GM23338 (cell line): ENCODE data around the gene TM7SF2. TPM values are rescaled to one million over a fixed set of nuclear protein-coding genes. Genes with fewer than 3 reads are reported as not detected.

ENCODE experiments used
- ATAC-seq: fragments of 200-7000 bp; cut with Tn5 transposase; 3 replicates; pipeline ENCODE4 v1.9.1; 2020
- DNase-seq: peaks from one replicate; pipeline ENCODE4 v3.0.0-alpha.2; 2015; ENCODE audit warnings: low spot score
- H2AFZ ChIP-seq: fragments of 200-600 bp; sonication (generic); 2 replicates; pipeline ENCODE4 v1.8.0; 2016; ENCODE audit warnings: antibody characterized with exemption, mild to moderate bottlenecking, moderate library complexity
- H3F3A ChIP-seq: fragments of 200-600 bp; sonication (generic); replicated peaks from 2 replicates; pipeline ENCODE4 v1.8.0; 2017; ENCODE audit warnings: antibody characterized with exemption, mixed run types, low read depth
- H3K27ac ChIP-seq: fragments of 200-600 bp; sonication (generic); 2 replicates; pipeline ENCODE4 v1.6.1; 2016; ENCODE audit warnings: low read depth
- H3K27me3 ChIP-seq: fragments of 200-600 bp; sonication (generic); 2 replicates; pipeline ENCODE4 v1.8.0; 2016; ENCODE audit warnings: mild to moderate bottlenecking, mixed run types, moderate library complexity; ENCODE audit not compliant: insufficient read depth
- H3K36me3 ChIP-seq: fragments of 200-600 bp; sonication (generic); 2 replicates; pipeline ENCODE4 v1.8.0; 2016; ENCODE audit warnings: mild to moderate bottlenecking; ENCODE audit not compliant: insufficient read depth
- H3K4me1 ChIP-seq: fragments of 200-600 bp; sonication (generic); 2 replicates; pipeline ENCODE4 v1.8.0; 2016; ENCODE audit warnings: mild to moderate bottlenecking, moderate library complexity; ENCODE audit not compliant: insufficient read depth
- H3K4me2 ChIP-seq: fragments of 200-600 bp; sonication (generic); 2 replicates; pipeline ENCODE4 v1.7.1; 2017; ENCODE audit warnings: mixed run types
- H3K4me3 ChIP-seq: fragments of 200-600 bp; sonication (generic); 2 replicates; pipeline ENCODE4 v1.6.1; 2016; ENCODE audit warnings: mixed run types
- H3K79me2 ChIP-seq: fragments of 200-600 bp; sonication (generic); replicated peaks from 2 replicates; pipeline ENCODE4 v1.8.0; 2017; ENCODE audit warnings: mild to moderate bottlenecking; ENCODE audit not compliant: insufficient read depth
- H3K9me2 ChIP-seq: fragments of 200-600 bp; sonication (generic); 2 replicates; pipeline ENCODE4 v1.8.0; 2017; ENCODE audit not compliant: insufficient read depth
- H4K20me1 ChIP-seq: fragments of 200-600 bp; sonication (generic); replicated peaks from 2 replicates; pipeline ENCODE4 v1.8.0; 2017; ENCODE audit warnings: mild to moderate bottlenecking; ENCODE audit not compliant: insufficient read depth
- H3K27ac Mint-ChIP-seq: 2 replicates; pipeline ENCODE4 v1.8.0; 2020; ENCODE audit warnings: inconsistent platforms, mild to moderate bottlenecking, moderate library complexity, mixed read lengths
- H3K27me3 Mint-ChIP-seq: 3 replicates; pipeline ENCODE4 v1.8.0; 2022; ENCODE audit warnings: low read depth, mild to moderate bottlenecking, moderate library complexity, mixed read lengths, inconsistent platforms; ENCODE audit not compliant: insufficient read depth, poor library complexity
- H3K36me3 Mint-ChIP-seq: 3 replicates; pipeline ENCODE4 v1.8.0; 2021; ENCODE audit warnings: low read depth, mild to moderate bottlenecking, inconsistent platforms, moderate library complexity, mixed read lengths
- H3K4me1 Mint-ChIP-seq: 3 replicates; pipeline ENCODE4 v1.8.0; 2020; ENCODE audit warnings: mild to moderate bottlenecking, inconsistent platforms, mixed read lengths
- H3K4me3 Mint-ChIP-seq: 3 replicates; pipeline ENCODE4 v1.8.0; 2021; ENCODE audit warnings: moderate library complexity, mild to moderate bottlenecking, inconsistent platforms, mixed read lengths
- H3K9me3 Mint-ChIP-seq: 3 replicates; pipeline ENCODE4 v1.8.0; 2020; ENCODE audit warnings: moderate library complexity, mild to moderate bottlenecking, inconsistent platforms, mixed read lengths
- EZH2phosphoT487 ChIP-seq: fragments of 200-600 bp; sonication (generic); IDR thresholded peaks from one replicate; pipeline ENCODE4 v1.8.1; 2018; ENCODE audit warnings: antibody characterized with exemption; ENCODE audit not compliant: unreplicated experiment
- NANOG ChIP-seq: IDR thresholded peaks from 2 replicates; pipeline ENCODE4 v1.6.1; 2016; ENCODE audit warnings: antibody characterized with exemption, borderline replicate concordance
- POLR2AphosphoS5 ChIP-seq: IDR thresholded peaks from 2 replicates; pipeline ENCODE4 v1.6.1; 2016; ENCODE audit warnings: antibody characterized with exemption, low read depth
- polyA plus RNA-seq: library from polyadenylated mRNA; unstranded; fragments of >200 nt; fragmentation: Nextera tagmentation; extraction: Ambion mirVana; gene quantifications from 2 replicates; pipeline ENCODE4 v1.2.1, GENCODE V29; 2016
- total RNA-seq: library from RNA; depleted of rRNA; stranded (reverse); fragments of >200 nt; shearing (Covaris generic); gene quantifications from 2 replicates; pipeline ENCODE4 v1.2.3, GENCODE V29; 2014
- TF ChIP-seq, protein P1 (sequence below): IDR thresholded peaks from one replicate; pipeline ENCODE4 v1.6.1; 2018; ENCODE audit warnings: antibody characterized with exemption; ENCODE audit not compliant: unreplicated experiment
- TF ChIP-seq, protein P2 (sequence below): fragments of 250-450 bp; sonication (Bioruptor Pico); IDR thresholded peaks from 2 replicates; pipeline ENCODE4 v1.5.0; 2020; ENCODE audit warnings: mild to moderate bottlenecking, moderate library complexity
- TF ChIP-seq, protein P3 (sequence below), 2 experiments: fragments of 200-600 bp in 1 of 2; sonication (generic) in 1 of 2; conservative IDR thresholded peaks; 2 replicates each; pipeline versions ENCODE4 v1.5.1 to v1.6.1; 2016 to 2017; ENCODE audit warnings: antibody characterized with exemption in 2 of 2, low read depth in 2 of 2, mild to moderate bottlenecking in 2 of 2, moderate library complexity in 1 of 2

Gene TM7SF2
- total and polyA plus RNA-seq, 2 experiments from 2014 or later = 43.5 to 82.3 TPM

DNA sequence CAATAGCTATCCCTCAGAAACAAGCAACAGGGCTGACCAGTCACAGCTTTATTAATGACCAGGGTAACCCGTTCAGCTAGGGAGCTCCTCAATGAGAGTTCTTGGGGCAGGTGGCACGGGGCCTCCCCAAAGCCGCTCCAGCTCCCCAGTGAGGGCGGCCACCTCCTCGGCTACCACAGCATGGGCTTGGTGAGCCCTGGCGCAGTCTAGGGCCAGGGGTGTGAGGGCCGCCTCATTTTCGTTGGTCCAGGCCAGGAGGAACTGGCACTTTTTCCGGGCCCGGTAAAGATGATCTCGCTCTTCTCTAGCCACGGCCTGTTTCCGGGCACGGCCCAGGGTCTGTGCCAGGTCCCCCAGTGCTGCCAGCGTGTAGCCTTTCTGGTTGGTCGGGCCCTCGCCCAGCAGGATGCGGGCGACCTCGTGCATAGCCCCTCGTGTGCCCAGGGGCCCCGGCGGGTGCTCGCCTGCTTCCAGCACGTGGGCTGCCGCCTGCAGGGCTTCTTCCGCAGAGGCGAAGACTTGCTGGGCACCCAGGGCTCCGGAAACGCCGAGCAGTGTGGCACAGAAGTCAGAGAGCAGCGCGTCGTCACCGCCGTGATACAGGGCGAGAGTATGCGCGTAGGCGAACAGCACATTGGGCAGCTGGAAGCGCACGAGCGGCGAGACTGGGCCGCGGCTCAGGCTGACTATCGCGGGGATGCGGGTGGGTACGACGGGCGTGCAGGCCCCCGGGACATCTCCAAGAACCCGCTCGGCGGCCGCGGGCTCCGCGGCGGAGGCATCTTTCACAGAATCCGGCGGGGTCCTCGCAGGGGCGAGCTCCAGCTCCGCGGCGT, 4.9 kb downstream of the TM7SF2 start:
- Histone ChIP-seq H3K36me3 (peaks cover 18% of the 10 kb centered on the region), H3K27me3 (no peaks in the 10 kb centered on the region), H3K4me2 (peak overlapping the region; percentile 92), H3K4me1 (peaks cover 12% of the 10 kb centered on the region), H4K20me1 (peaks cover 12% of the 10 kb centered on the region), H2AFZ (no peak overlapping the region), H3K9me2 (no peaks in the 10 kb centered on the region), H3K27ac (peak overlapping the region; percentile 85), H3F3A (peaks cover 38% of the 10 kb centered on the region), H3K4me3 (peak overlapping the region; percentile 82), H3K79me2 (peaks cover 29% of the 10 kb centered on the region)
- TF ChIP-seq POLR2AphosphoS5 = peak; percentile 67
- TF ChIP-seq, protein P1, sequence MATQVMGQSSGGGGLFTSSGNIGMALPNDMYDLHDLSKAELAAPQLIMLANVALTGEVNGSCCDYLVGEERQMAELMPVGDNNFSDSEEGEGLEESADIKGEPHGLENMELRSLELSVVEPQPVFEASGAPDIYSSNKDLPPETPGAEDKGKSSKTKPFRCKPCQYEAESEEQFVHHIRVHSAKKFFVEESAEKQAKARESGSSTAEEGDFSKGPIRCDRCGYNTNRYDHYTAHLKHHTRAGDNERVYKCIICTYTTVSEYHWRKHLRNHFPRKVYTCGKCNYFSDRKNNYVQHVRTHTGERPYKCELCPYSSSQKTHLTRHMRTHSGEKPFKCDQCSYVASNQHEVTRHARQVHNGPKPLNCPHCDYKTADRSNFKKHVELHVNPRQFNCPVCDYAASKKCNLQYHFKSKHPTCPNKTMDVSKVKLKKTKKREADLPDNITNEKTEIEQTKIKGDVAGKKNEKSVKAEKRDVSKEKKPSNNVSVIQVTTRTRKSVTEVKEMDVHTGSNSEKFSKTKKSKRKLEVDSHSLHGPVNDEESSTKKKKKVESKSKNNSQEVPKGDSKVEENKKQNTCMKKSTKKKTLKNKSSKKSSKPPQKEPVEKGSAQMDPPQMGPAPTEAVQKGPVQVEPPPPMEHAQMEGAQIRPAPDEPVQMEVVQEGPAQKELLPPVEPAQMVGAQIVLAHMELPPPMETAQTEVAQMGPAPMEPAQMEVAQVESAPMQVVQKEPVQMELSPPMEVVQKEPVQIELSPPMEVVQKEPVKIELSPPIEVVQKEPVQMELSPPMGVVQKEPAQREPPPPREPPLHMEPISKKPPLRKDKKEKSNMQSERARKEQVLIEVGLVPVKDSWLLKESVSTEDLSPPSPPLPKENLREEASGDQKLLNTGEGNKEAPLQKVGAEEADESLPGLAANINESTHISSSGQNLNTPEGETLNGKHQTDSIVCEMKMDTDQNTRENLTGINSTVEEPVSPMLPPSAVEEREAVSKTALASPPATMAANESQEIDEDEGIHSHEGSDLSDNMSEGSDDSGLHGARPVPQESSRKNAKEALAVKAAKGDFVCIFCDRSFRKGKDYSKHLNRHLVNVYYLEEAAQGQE = no peak
- Mint-ChIP-seq H3K27me3 (peaks cover 48% of the 10 kb centered on the region), H3K36me3 (peaks cover 60% of the 10 kb centered on the region), H3K27ac (peak overlapping the region; percentile 98), H3K4me3 (peak overlapping the region; percentile 92), H3K4me1 (peaks cover 30% of the 10 kb centered on the region), H3K9me3 (peaks cover 2% of the 10 kb centered on the region; the same call in 2 of the 3 replicates)
- peak; percentile 67 for DNase-seq
- ATAC-seq = peak; percentile 7

DNA sequence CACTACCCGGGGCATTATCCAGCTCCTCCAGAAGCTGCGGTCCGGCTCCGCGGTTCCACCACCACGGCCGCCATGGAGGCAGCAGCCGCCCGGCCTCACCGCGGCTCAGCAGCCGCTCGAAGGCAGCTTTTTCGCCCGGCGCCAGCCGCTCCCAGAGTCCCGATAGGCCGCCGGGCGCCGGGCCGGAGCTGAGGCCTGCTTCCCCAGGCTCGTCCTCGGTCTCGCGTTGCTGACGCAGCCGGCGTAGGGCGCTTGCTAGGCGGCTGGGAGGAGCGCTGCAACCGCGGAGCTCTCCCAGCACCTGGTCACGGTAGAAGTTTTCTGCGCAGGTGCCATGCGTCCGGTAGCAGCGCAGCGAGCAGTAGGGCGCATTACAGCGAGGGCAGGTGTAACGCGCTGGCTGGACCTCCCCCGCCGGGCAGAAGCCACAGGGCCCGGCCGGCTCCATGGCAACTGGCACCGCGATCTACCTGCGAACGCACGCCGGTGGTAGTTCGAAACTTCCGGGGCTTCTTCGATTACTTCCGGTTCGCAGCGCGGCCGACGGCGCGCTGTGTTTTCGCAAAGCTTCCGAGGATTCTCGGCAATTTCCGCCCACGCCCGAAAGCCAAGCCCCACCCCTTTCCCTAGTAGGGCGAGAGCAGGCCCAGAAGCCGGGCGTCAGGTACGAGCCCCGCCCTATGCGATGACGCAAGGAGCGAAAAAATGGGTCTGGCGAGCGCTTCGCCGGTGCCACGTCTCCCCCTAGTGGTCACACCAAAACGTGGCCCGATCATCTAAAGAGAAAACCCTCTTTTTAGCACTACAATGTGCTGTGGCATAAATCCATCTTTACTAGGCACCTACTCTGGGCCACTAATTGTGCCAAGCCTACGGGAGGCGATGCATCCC, 5.8 kb downstream of the TM7SF2 start, which contains the start of gene ZNHIT2:
ZNHIT2 (minus strand) TSS at position 496 of the 891 bp plus-strand sequence; CDS start at position 448, 48 bp downstream.
- Histone ChIP-seq H3F3A (peaks cover 38% of the 10 kb centered on the region), H3K79me2 (peaks cover 32% of the 10 kb centered on the region), H3K27ac (peak within 1 kb of the TSS; percentile 85), H3K9me2 (no peaks in the 10 kb centered on the region), H3K27me3 (no peaks in the 10 kb centered on the region), H3K36me3 (peaks cover 18% of the 10 kb centered on the region), H3K4me3 (peak within 1 kb of the TSS; percentile 82), H3K4me1 (peaks cover 12% of the 10 kb centered on the region), H3K4me2 (peak within 1 kb of the TSS; percentile 92), H4K20me1 (peaks cover 12% of the 10 kb centered on the region), H2AFZ (no peak within 1 kb of the TSS)
- DNase-seq = peak; percentile 99
- peak; percentile 58 for ATAC-seq
- Mint-ChIP-seq H3K4me3 (peak within 1 kb of the TSS; percentile 92), H3K27me3 (peaks cover 46% of the 10 kb centered on the region), H3K4me1 (peaks cover 30% of the 10 kb centered on the region), H3K9me3 (no peaks in the 10 kb centered on the region; the same call in 1 of the 3 replicates), H3K27ac (peak within 1 kb of the TSS; percentile 98), H3K36me3 (peaks cover 68% of the 10 kb centered on the region)
- TF ChIP-seq, protein P2, sequence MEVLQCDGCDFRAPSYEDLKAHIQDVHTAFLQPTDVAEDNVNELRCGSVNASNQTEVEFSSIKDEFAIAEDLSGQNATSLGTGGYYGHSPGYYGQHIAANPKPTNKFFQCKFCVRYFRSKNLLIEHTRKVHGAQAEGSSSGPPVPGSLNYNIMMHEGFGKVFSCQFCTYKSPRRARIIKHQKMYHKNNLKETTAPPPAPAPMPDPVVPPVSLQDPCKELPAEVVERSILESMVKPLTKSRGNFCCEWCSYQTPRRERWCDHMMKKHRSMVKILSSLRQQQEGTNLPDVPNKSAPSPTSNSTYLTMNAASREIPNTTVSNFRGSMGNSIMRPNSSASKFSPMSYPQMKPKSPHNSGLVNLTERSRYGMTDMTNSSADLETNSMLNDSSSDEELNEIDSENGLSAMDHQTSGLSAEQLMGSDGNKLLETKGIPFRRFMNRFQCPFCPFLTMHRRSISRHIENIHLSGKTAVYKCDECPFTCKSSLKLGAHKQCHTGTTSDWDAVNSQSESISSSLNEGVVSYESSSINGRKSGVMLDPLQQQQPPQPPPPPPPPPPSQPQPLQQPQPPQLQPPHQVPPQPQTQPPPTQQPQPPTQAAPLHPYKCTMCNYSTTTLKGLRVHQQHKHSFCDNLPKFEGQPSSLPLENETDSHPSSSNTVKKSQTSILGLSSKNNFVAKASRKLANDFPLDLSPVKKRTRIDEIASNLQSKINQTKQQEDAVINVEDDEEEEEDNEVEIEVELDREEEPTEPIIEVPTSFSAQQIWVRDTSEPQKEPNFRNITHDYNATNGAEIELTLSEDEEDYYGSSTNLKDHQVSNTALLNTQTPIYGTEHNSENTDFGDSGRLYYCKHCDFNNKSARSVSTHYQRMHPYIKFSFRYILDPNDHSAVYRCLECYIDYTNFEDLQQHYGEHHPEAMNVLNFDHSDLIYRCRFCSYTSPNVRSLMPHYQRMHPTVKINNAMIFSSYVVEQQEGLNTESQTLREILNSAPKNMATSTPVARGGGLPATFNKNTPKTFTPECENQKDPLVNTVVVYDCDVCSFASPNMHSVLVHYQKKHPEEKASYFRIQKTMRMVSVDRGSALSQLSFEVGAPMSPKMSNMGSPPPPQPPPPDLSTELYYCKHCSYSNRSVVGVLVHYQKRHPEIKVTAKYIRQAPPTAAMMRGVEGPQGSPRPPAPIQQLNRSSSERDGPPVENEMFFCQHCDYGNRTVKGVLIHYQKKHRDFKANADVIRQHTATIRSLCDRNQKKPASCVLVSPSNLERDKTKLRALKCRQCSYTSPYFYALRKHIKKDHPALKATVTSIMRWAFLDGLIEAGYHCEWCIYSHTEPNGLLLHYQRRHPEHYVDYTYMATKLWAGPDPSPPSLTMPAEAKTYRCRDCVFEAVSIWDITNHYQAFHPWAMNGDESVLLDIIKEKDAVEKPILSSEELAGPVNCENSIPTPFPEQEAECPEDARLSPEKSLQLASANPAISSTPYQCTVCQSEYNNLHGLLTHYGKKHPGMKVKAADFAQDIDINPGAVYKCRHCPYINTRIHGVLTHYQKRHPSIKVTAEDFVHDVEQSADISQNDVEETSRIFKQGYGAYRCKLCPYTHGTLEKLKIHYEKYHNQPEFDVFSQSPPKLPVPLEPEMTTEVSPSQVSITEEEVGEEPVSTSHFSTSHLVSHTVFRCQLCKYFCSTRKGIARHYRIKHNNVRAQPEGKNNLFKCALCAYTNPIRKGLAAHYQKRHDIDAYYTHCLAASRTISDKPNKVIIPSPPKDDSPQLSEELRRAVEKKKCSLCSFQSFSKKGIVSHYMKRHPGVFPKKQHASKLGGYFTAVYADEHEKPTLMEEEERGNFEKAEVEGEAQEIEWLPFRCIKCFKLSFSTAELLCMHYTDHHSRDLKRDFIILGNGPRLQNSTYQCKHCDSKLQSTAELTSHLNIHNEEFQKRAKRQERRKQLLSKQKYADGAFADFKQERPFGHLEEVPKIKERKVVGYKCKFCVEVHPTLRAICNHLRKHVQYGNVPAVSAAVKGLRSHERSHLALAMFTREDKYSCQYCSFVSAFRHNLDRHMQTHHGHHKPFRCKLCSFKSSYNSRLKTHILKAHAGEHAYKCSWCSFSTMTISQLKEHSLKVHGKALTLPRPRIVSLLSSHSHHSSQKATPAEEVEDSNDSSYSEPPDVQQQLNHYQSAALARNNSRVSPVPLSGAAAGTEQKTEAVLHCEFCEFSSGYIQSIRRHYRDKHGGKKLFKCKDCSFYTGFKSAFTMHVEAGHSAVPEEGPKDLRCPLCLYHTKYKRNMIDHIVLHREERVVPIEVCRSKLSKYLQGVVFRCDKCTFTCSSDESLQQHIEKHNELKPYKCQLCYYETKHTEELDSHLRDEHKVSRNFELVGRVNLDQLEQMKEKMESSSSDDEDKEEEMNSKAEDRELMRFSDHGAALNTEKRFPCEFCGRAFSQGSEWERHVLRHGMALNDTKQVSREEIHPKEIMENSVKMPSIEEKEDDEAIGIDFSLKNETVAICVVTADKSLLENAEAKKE (CRISPR knock-in tag) = no peak
- TF ChIP-seq NANOG = no peak
- TF ChIP-seq, protein P3, sequence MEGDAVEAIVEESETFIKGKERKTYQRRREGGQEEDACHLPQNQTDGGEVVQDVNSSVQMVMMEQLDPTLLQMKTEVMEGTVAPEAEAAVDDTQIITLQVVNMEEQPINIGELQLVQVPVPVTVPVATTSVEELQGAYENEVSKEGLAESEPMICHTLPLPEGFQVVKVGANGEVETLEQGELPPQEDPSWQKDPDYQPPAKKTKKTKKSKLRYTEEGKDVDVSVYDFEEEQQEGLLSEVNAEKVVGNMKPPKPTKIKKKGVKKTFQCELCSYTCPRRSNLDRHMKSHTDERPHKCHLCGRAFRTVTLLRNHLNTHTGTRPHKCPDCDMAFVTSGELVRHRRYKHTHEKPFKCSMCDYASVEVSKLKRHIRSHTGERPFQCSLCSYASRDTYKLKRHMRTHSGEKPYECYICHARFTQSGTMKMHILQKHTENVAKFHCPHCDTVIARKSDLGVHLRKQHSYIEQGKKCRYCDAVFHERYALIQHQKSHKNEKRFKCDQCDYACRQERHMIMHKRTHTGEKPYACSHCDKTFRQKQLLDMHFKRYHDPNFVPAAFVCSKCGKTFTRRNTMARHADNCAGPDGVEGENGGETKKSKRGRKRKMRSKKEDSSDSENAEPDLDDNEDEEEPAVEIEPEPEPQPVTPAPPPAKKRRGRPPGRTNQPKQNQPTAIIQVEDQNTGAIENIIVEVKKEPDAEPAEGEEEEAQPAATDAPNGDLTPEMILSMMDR (conservative IDR thresholded peaks at IDR 0.05; ENCODE audit: low read depth in 2 of 2) = peak; percentile 87 to 91
- no peak for TF ChIP-seq EZH2phosphoT487
